ENCODE results near the gene TNFAIP1. TPM values are rescaled to one million over a fixed set of nuclear protein-coding genes. Genes with fewer than 3 reads are reported as not detected.

The TNFAIP1 gene
- total RNA-seq, 4 donors from 2014 or later, result 25.1 to 36.0 (median 28.2) TPM

GRCh38 chr17:28390984-28391383, 55.4 kb downstream of the TNFAIP1 start:
- H3K27me3 ChIP-seq, result no peaks in the 10 kb centered on the region
- no peak for DNase-seq (ENCODE audit: low spot score in 2 of 2)
- WGBS, 2 donors, result 92 to 94% methylated on average over 1 of the region's 1 CpG
- H3K27ac ChIP-seq, result no peak overlapping the region
- H3K36me3 ChIP-seq, result peaks cover 0 to 91% (median 7%) of the 10 kb centered on the region in 3 donors
- TF ChIP-seq EP300 (IDR thresholded peaks at IDR 0.05) (no peak), CTCF (IDR thresholded peaks at IDR 0.05) (no peak), POLR2A (IDR thresholded peaks at IDR 0.05) (no peak)
- no peaks in the 10 kb centered on the region for H3K4me1 ChIP-seq
- no peak overlapping the region for H3K4me3 ChIP-seq
- no peaks in the 10 kb centered on the region for H3K9me3 ChIP-seq

- Histone ChIP-seq H3K27me3 (no peaks in the 10 kb centered on the region), H3K36me3 (peaks cover 0 to 91% (median 7%) of the 10 kb centered on the region in 3 donors), H3K4me1 (no peaks in the 10 kb centered on the region), H3K9me3 (no peaks in the 10 kb centered on the region), H3K27ac (no peak overlapping the region), H3K4me3 (no peak overlapping the region)
- WGBS, 2 donors, result 68 to 69% methylated on average over 2 of the region's 2 CpGs
- TF ChIP-seq EP300 (IDR thresholded peaks at IDR 0.05) (no peak), CTCF (IDR thresholded peaks at IDR 0.05) (no peak), POLR2A (IDR thresholded peaks at IDR 0.05) (no peak)
- DNase-seq (ENCODE audit: low spot score in 2 of 2), result no peak
Measured at GRCh38 chr17:28391401-28391800, 55.8 kb downstream of the TNFAIP1 start.

GRCh38 chr17:28392491-28392890, 56.9 kb downstream of the TNFAIP1 start:
- Histone ChIP-seq H3K27ac (no peak overlapping the region), H3K4me3 (no peak overlapping the region), H3K4me1 (no peaks in the 10 kb centered on the region), H3K27me3 (no peaks in the 10 kb centered on the region), H3K36me3 (peaks cover 0 to 98% (median 7%) of the 10 kb centered on the region in 3 donors), H3K9me3 (no peaks in the 10 kb centered on the region)
- no peak for TF ChIP-seq CTCF (IDR thresholded peaks at IDR 0.05)
- TF ChIP-seq EP300 (IDR thresholded peaks at IDR 0.05), result no peak
- TF ChIP-seq POLR2A (IDR thresholded peaks at IDR 0.05), result no peak
- DNase-seq (ENCODE audit: low spot score in 2 of 2), result no peak
- 67 to 71% methylated on average over 10 of the region's 10 CpGs for WGBS, 2 donors

GRCh38 chr17:28394337-28395116, 59.0 kb downstream of the TNFAIP1 start:
- no peak for TF ChIP-seq EP300 (IDR thresholded peaks at IDR 0.05)
- no peak for TF ChIP-seq POLR2A (IDR thresholded peaks at IDR 0.05)
- no peak for TF ChIP-seq CTCF (IDR thresholded peaks at IDR 0.05)
- Histone ChIP-seq H3K9me3 (no peaks in the 10 kb centered on the region), H3K4me3 (no peak overlapping the region), H3K27ac (no peak overlapping the region), H3K27me3 (no peaks in the 10 kb centered on the region), H3K36me3 (peaks cover 0 to 98% (median 0%) of the 10 kb centered on the region in 3 donors), H3K4me1 (peaks cover 0 to 2% (median 0%) of the 10 kb centered on the region in 4 donors)
- 79 to 88% methylated on average over 7 of the region's 7 CpGs for WGBS, 2 donors
- no peak for DNase-seq (ENCODE audit: low spot score in 2 of 2)

GRCh38 chr17:28395426-28395825, 59.9 kb downstream of the TNFAIP1 start:
- Histone ChIP-seq H3K4me3 (no peak overlapping the region), H3K36me3 (peaks cover 0 to 98% (median 0%) of the 10 kb centered on the region in 3 donors), H3K27me3 (no peaks in the 10 kb centered on the region), H3K9me3 (no peaks in the 10 kb centered on the region), H3K27ac (no peak overlapping the region), H3K4me1 (peaks cover 0 to 2% (median 0%) of the 10 kb centered on the region in 4 donors)
- TF ChIP-seq EP300 (IDR thresholded peaks at IDR 0.05) (no peak), POLR2A (IDR thresholded peaks at IDR 0.05) (no peak), CTCF (IDR thresholded peaks at IDR 0.05) (no peak)
- WGBS, 2 donors, result 55 to 85% methylated on average over 2 of the region's 2 CpGs
- DNase-seq (ENCODE audit: low spot score in 2 of 2), result no peak
